SU-DHL-6 (cell line): ENCODE data around the gene GMPS.

Experiments used
- H2AFZ ChIP-seq: fragments of 200-600 bp; sonication (generic); 2 replicates; pipeline ENCODE4 v1.6.1; 2014; ENCODE audit warnings: low read depth, mild to moderate bottlenecking, moderate library complexity, mixed read lengths, antibody characterized with exemption, low read length; ENCODE audit not compliant: severe bottlenecking
- H3F3A ChIP-seq: fragments of 200-600 bp; shearing (Covaris generic); 2 replicates; pipeline ENCODE4 v1.6.0; 2016; ENCODE audit warnings: antibody characterized with exemption, mild to moderate bottlenecking; ENCODE audit not compliant: insufficient read depth
- H3K27ac ChIP-seq: fragments of 200-600 bp; sonication (generic); 2 replicates; pipeline ENCODE4 v1.5.1; 2016; ENCODE audit warnings: low read depth, mild to moderate bottlenecking, low read length, moderate library complexity, mixed read lengths
- H3K27me3 ChIP-seq: fragments of 200-600 bp; sonication (generic), shearing (Covaris generic); 2 replicates; pipeline ENCODE4 v1.6.0; 2014; ENCODE audit warnings: mild to moderate bottlenecking, low read length
- H3K36me3 ChIP-seq: fragments of 200-600 bp; sonication (generic); 2 replicates; pipeline ENCODE4 v1.6.1; 2014; ENCODE audit warnings: mild to moderate bottlenecking, low read length, mixed read lengths
- H3K4me2 ChIP-seq: fragments of 300-600, 200-600 bp; shearing (Covaris generic), sonication (generic); 2 replicates; pipeline ENCODE4 v1.6.0; 2014; ENCODE audit warnings: low read length, low read depth, mild to moderate bottlenecking; ENCODE audit not compliant: poor library complexity, severe bottlenecking
- H3K4me3 ChIP-seq: fragments of 200-600 bp; sonication (generic); 2 replicates; pipeline ENCODE4 v1.5.1; 2014; ENCODE audit warnings: antibody characterized with exemption, low read length, mild to moderate bottlenecking, mixed read lengths; ENCODE audit not compliant: insufficient read depth, poor library complexity, severe bottlenecking
- H3K79me2 ChIP-seq: fragments of 200-600 bp; sonication (generic); 2 replicates; pipeline ENCODE4 v1.6.1; 2014; ENCODE audit warnings: mild to moderate bottlenecking, low read length, moderate library complexity; ENCODE audit not compliant: insufficient read depth
- H3K9ac ChIP-seq: fragments of 200-600 bp; sonication (generic); 2 replicates; pipeline ENCODE4 v1.7.0; 2014; ENCODE audit warnings: mild to moderate bottlenecking, low read length
- H3K9me2 ChIP-seq: fragments of 200-600 bp; sonication (generic); replicated peaks from 2 replicates; pipeline ENCODE4 v1.6.1; 2014; ENCODE audit warnings: low read length; ENCODE audit not compliant: insufficient read depth
- H3K9me3 ChIP-seq: fragments of 200-600 bp; sonication (generic); 2 replicates; pipeline ENCODE4 v1.6.1; 2014; ENCODE audit warnings: low read length, mixed read lengths; ENCODE audit not compliant: insufficient read depth
- H4K20me1 ChIP-seq: fragments of 200-600 bp; sonication (generic); 2 replicates; pipeline ENCODE4 v1.6.1; 2014; ENCODE audit warnings: low read depth, mild to moderate bottlenecking, antibody characterized with exemption, low read length, moderate library complexity, mixed read lengths
- EZH2phosphoT487 ChIP-seq: fragments of 200-600 bp; sonication (generic), shearing (Covaris generic); conservative IDR thresholded peaks from 2 replicates; pipeline ENCODE4 v1.6.1; 2018; ENCODE audit warnings: mild to moderate bottlenecking, antibody characterized with exemption, low read length, moderate library complexity, mixed read lengths
- TF ChIP-seq, protein P1 (sequence below): fragments of 200-600 bp; sonication (generic); IDR thresholded peaks from one replicate; pipeline ENCODE4 v1.5.1; 2017; ENCODE audit warnings: antibody characterized with exemption, mild to moderate bottlenecking, low read length, moderate library complexity; ENCODE audit not compliant: insufficient read depth, poor library complexity, severe bottlenecking

GMPS gene

DNA sequence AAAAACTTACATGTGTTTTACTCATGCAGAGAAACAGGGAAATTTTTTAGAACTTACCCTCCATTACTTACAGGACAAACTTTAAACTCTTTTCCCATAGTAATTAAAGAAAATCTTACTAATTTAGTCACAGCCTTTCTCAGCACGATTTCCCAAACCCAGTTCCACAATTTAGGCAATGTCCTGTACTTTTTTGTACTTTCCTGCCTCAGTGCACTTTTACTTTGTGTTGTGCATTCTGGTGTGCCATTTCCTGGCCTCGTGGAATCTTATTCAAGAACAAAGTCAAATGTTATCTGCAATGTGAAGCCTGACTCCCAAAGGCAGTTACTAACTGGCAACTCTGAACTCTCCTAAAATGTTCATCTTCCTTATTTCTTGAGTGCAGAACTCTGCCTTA is 18.1 kb upstream of the GMPS start:
- Histone ChIP-seq H3K27ac (no peak overlapping the region), H3K4me2 (peak overlapping the region; percentile 87), H3K9ac (peak overlapping the region; percentile 81), H3K9me3 (no peaks in the 10 kb centered on the region), H3K4me3 (peak overlapping the region; percentile 81), H3K27me3 (no peaks in the 10 kb centered on the region), H3K79me2 (peaks cover 47% of the 10 kb centered on the region), H3F3A (peaks cover 4% of the 10 kb centered on the region; the same call in 1 of the 2 replicates), H4K20me1 (no peaks in the 10 kb centered on the region), H3K36me3 (no peaks in the 10 kb centered on the region), H3K9me2 (no peaks in the 10 kb centered on the region), H2AFZ (no peak overlapping the region)
- TF ChIP-seq EZH2phosphoT487 = no peak
- TF ChIP-seq, protein P1, sequence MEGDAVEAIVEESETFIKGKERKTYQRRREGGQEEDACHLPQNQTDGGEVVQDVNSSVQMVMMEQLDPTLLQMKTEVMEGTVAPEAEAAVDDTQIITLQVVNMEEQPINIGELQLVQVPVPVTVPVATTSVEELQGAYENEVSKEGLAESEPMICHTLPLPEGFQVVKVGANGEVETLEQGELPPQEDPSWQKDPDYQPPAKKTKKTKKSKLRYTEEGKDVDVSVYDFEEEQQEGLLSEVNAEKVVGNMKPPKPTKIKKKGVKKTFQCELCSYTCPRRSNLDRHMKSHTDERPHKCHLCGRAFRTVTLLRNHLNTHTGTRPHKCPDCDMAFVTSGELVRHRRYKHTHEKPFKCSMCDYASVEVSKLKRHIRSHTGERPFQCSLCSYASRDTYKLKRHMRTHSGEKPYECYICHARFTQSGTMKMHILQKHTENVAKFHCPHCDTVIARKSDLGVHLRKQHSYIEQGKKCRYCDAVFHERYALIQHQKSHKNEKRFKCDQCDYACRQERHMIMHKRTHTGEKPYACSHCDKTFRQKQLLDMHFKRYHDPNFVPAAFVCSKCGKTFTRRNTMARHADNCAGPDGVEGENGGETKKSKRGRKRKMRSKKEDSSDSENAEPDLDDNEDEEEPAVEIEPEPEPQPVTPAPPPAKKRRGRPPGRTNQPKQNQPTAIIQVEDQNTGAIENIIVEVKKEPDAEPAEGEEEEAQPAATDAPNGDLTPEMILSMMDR = no peak

DNA sequence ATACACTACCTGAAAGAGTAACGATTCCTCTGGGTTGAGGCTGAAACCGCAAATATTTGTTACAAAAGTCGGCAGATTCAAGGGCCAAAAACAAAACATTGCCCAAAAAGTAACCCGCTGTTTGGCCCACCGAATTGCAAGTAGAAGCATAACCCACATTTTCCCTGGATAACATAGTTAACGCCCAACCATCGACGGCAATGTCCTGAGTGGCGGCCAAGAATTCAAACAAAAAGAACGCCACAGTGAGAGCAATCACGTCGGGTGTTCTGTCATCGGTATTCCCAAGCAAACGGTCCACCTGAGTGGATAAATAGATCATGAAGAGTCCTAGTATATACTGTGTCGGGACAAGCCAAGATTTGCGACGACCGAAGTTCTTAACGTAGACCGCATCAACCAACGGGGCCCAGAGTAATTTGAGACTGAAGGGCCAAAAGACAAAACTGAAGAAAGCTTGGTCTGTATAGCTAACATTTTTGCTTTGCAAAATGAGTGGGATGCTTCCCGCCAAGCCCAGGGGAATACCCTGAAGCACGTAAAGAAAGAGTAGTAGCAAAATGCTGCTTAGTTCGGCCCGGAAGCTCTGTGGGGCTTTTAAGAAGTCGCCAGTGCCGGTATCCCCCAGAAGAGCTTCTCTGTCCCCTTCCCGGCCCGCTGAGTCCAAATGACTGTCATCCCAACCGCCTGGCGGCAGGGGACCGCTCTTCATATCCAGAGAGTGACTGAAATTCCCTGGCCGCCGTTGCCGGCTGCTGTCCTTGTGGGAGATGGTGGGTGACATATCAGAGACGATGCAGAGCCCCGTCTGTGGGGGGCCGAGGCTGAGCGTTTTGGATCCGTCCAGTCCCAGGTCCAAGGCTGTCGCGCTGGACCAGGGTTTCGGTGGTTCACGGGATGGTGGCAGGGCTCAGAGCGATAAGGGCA is 17.0 kb upstream of the GMPS start:
- Histone ChIP-seq H2AFZ (peak overlapping the region; percentile 55), H3K79me2 (peaks cover 44% of the 10 kb centered on the region), H3K27me3 (no peaks in the 10 kb centered on the region), H3K4me3 (peak overlapping the region; percentile 81), H3F3A (peaks cover 4% of the 10 kb centered on the region; the same call in 1 of the 2 replicates), H3K9ac (peak overlapping the region; percentile 81), H3K9me2 (no peaks in the 10 kb centered on the region), H4K20me1 (no peaks in the 10 kb centered on the region), H3K27ac (peak overlapping the region; percentile 32; the same call in 1 of the 2 replicates), H3K36me3 (no peaks in the 10 kb centered on the region), H3K9me3 (no peaks in the 10 kb centered on the region), H3K4me2 (peak overlapping the region; percentile 87)
- no peak for TF ChIP-seq EZH2phosphoT487
- TF ChIP-seq, protein P1 = no peak

DNA sequence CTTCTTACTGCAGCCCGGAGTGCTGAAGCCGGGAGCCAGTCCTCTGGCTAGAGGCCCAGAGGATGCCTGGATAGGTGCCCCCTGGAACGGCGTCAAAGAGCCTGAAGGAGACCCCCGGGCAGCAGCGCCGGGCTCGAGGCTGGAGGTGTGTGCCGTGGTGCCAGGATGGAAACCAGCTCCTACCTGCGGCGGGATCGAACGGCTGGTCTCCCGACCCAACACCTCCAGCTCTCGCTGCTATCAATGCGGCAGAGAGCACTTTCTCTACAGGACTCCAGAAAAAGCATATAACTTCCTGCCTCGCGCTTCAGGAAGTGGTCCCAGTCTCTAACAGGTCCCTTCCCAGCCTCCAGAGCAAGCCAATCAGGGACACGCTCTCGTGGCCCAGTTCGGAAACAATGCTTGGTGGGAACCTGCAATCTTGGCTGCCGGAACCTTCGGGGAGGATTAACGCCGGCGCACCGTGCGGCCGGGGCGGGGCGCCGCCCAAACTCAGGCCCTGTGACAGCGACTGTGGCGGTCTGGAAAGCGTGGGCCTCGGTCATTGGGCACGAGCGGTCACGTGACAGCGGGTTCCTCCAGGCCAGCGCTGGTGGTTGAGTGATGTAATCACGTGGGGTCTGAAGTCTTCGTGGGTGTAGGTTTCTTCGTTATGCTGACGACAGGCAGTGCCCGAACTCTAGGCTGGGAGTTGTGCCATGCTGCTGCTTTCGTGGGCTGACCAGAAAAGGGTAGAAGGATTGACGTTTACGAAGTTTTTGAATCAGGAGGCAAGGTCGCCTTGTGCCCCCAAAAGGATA is 16.1 kb upstream of the GMPS start, which contains the start of gene SLC33A1:
TSS of gene SLC33A1 (minus strand) at position 287 of the 800 bp plus-strand sequence. CDS start 430 bp downstream, outside the sequence.
- H3K27ac ChIP-seq = peak within 1 kb of the TSS; percentile 51
- peak within 1 kb of the TSS; percentile 89 for H2AFZ ChIP-seq
- H3K4me2 ChIP-seq = peak within 1 kb of the TSS; percentile 87
- TF ChIP-seq EZH2phosphoT487 = no peak
- TF ChIP-seq, protein P1 = no peak
- H3K9me2 ChIP-seq = no peaks in the 10 kb centered on the region
- no peaks in the 10 kb centered on the region for H3K27me3 ChIP-seq
- H3K9me3 ChIP-seq = no peaks in the 10 kb centered on the region
- peak within 1 kb of the TSS; percentile 81 for H3K4me3 ChIP-seq
- peaks cover 4% of the 10 kb centered on the region; the same call in 1 of the 2 replicates for H3F3A ChIP-seq
- H3K79me2 ChIP-seq = peaks cover 36% of the 10 kb centered on the region
- H3K9ac ChIP-seq = peak within 1 kb of the TSS; percentile 81
- H3K36me3 ChIP-seq = no peaks in the 10 kb centered on the region
- H4K20me1 ChIP-seq = no peaks in the 10 kb centered on the region
